DMS79 treated with DMSO at 0.1 percent for 48 hours (cell line): Measurements from ENCODE around the gene LRBA.
"Not testable (repeated sequence)": the region's sequence is repeated elsewhere in the genome, so short reads cannot be mapped to it uniquely, and the experiment has no call there.

Source experiments
- DNase-seq: peaks from one replicate; lab custom pipeline; 2025; lab: John Stamatoyannopoulos, UW

LRBA gene

GRCh38 chr4:150943126-150943525 lies 72.0 kb downstream of the LRBA start:
- DNase-seq = no peak

GRCh38 chr4:150942539-150942938 lies 72.5 kb downstream of the LRBA start:
- DNase-seq = no peak

GRCh38 chr4:150940123-150940522 lies 75.0 kb downstream of the LRBA start:
- no peak for DNase-seq

GRCh38 chr4:150939530-150939929 lies 75.6 kb downstream of the LRBA start:
- DNase-seq = no peak

GRCh38 chr4:150938873-150939499 lies 76.1 kb downstream of the LRBA start:
- no peak for DNase-seq

- no peak for DNase-seq
Measured at GRCh38 chr4:150938417-150938816, 76.7 kb downstream of the LRBA start.

- no peak for DNase-seq
Measured at GRCh38 chr4:150934022-150934421, 81.1 kb downstream of the LRBA start.

GRCh38 chr4:150931796-150932195 lies 83.3 kb downstream of the LRBA start:
- DNase-seq = no peak

GRCh38 chr4:150931005-150931404 lies 84.1 kb downstream of the LRBA start:
- DNase-seq = no peak

- no peak for DNase-seq
Measured at GRCh38 chr4:150923945-150924344, 91.1 kb downstream of the LRBA start.

GRCh38 chr4:150921486-150921885 lies 93.6 kb downstream of the LRBA start:
- not testable (repeated sequence) for DNase-seq

GRCh38 chr4:150918562-150918961 lies 96.5 kb downstream of the LRBA start:
- DNase-seq = not testable (repeated sequence)

GRCh38 chr4:150911326-150911725 lies 103.8 kb downstream of the LRBA start:
- no peak for DNase-seq

- DNase-seq = no peak
Measured at GRCh38 chr4:150909116-150909515, 106.0 kb downstream of the LRBA start.

- no peak for DNase-seq
Measured at GRCh38 chr4:150906987-150907633, 108.0 kb downstream of the LRBA start.

- DNase-seq = no peak
Measured at GRCh38 chr4:150904671-150905070, 110.4 kb downstream of the LRBA start.

- DNase-seq = no peak
Measured at GRCh38 chr4:150903603-150904002, 111.5 kb downstream of the LRBA start.

- DNase-seq = no peak
Measured at GRCh38 chr4:150896497-150896896, 118.6 kb downstream of the LRBA start.

- no peak for DNase-seq
Measured at GRCh38 chr4:150890246-150890645, 124.8 kb downstream of the LRBA start.

- no peak for DNase-seq
Measured at GRCh38 chr4:150889306-150889705, 125.8 kb downstream of the LRBA start.

GRCh38 chr4:150888625-150889024 lies 126.5 kb downstream of the LRBA start:
- DNase-seq = no peak

- DNase-seq = no peak
Measured at GRCh38 chr4:150888217-150888616, 126.9 kb downstream of the LRBA start.

GRCh38 chr4:150886597-150886996 lies 128.5 kb downstream of the LRBA start:
- no peak for DNase-seq

GRCh38 chr4:150884625-150885024 lies 130.5 kb downstream of the LRBA start:
- no peak for DNase-seq
